UCSD-AML1 (cell line): ENCODE measurements around the gene RPS6KA4.
"Not testable (repeated sequence)": the region's sequence is repeated elsewhere in the genome, so short reads cannot be mapped to it uniquely, and the experiment has no call there.

Experiments
- DNase-seq: peaks from one replicate; lab custom pipeline; 2025; ENCODE audit not compliant: unreplicated experiment; lab: John Stamatoyannopoulos, UW

The RPS6KA4 gene

GRCh38 chr11:64413417-64413816, 54.5 kb downstream of the RPS6KA4 start:
- DNase-seq, result no peak

- DNase-seq, result no peak
Observed at GRCh38 chr11:64415286-64415685, 56.3 kb downstream of the RPS6KA4 start.

- DNase-seq, result no peak
Observed at GRCh38 chr11:64415996-64416728, 57.2 kb downstream of the RPS6KA4 start.

GRCh38 chr11:64418233-64418632, 59.3 kb downstream of the RPS6KA4 start:
- DNase-seq, result not testable (repeated sequence)

GRCh38 chr11:64419257-64419790, 60.4 kb downstream of the RPS6KA4 start:
- no peak for DNase-seq

GRCh38 chr11:64419818-64420485, 61.0 kb downstream of the RPS6KA4 start:
- no peak for DNase-seq
